ENCODE measurements around the gene TSPAN4. TPM values are rescaled to one million over a fixed set of nuclear protein-coding genes. Genes with fewer than 3 reads are reported as not detected.

Gene TSPAN4
- total and polyA plus RNA-seq, 2 donors (not counting 1 experiment from before 2014, with no cell fraction given) = 102 to 191 TPM

DNA sequence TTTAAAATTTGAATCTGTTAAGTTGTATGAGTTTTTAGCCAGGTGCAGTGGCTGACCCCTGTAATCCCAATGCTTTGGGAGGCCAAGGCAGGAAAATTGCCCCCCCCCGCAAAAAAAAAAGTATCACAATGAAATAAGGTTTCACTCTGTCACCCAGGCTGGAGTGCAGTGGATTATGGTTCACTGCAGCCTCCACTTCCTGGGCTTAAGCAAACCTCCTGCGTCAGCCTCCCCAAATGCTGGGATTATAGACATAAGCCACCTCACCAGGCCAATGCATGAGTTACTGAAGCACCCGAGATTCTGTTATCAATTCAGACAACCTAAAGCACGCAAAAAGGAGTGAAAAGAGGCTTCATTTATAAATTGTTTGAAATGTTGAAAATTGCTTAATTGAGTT, 70.4 kb downstream of the TSPAN4 start:
- H3K4me2 ChIP-seq (ENCODE audit: extremely low read depth, insufficient read depth, low read length) = no peak overlapping the region
- H3K4me1 ChIP-seq (ENCODE audit: control insufficient read depth, extremely low read depth, insufficient read depth, low read length) = peaks cover 6% of the 10 kb centered on the region
- H3K4me3 ChIP-seq (replicated peaks in 1 of 4; ENCODE audit: control extremely low read depth in 1 of 4, insufficient read depth in 1 of 4, low read depth in 3 of 4, low read length in 4 of 4) = no peak overlapping the region
- H3K79me2 ChIP-seq (ENCODE audit: control insufficient read depth, insufficient read depth, low read length) = peaks cover 12% of the 10 kb centered on the region
- H4K20me1 ChIP-seq (ENCODE audit: control insufficient read depth, extremely low read depth, insufficient read depth, low read length) = no peaks in the 10 kb centered on the region
- H3K36me3 ChIP-seq (ENCODE audit: control insufficient read depth, insufficient read depth, low read length) = no peaks in the 10 kb centered on the region
- H3K27ac ChIP-seq (ENCODE audit: insufficient read depth, low read length) = no peak overlapping the region
- DNase-seq (ENCODE audit: low read depth in 2 of 2) = no peak
- no peak overlapping the region for H2AFZ ChIP-seq (ENCODE audit: low read length)
- H3K9me3 ChIP-seq (ENCODE audit: control insufficient read depth, insufficient read depth, low read depth, low read length) = no peaks in the 10 kb centered on the region
- H3K9ac ChIP-seq (ENCODE audit: insufficient read depth, low read length) = no peak overlapping the region
- H3K27me3 ChIP-seq (ENCODE audit: control insufficient read depth, insufficient read depth, low read length) = no peaks in the 10 kb centered on the region
- TF ChIP-seq EZH2 (IDR thresholded peaks at IDR 0.05; ENCODE audit: low read length, missing control alignments) = no peak
- TF ChIP-seq, protein P1, sequence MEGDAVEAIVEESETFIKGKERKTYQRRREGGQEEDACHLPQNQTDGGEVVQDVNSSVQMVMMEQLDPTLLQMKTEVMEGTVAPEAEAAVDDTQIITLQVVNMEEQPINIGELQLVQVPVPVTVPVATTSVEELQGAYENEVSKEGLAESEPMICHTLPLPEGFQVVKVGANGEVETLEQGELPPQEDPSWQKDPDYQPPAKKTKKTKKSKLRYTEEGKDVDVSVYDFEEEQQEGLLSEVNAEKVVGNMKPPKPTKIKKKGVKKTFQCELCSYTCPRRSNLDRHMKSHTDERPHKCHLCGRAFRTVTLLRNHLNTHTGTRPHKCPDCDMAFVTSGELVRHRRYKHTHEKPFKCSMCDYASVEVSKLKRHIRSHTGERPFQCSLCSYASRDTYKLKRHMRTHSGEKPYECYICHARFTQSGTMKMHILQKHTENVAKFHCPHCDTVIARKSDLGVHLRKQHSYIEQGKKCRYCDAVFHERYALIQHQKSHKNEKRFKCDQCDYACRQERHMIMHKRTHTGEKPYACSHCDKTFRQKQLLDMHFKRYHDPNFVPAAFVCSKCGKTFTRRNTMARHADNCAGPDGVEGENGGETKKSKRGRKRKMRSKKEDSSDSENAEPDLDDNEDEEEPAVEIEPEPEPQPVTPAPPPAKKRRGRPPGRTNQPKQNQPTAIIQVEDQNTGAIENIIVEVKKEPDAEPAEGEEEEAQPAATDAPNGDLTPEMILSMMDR (conservative IDR thresholded peaks at IDR 0.05 in 1 of 2, IDR thresholded peaks at IDR 0.05 in 1 of 2; ENCODE audit: low read depth in 1 of 2, low read length in 2 of 2) = no peak

DNA sequence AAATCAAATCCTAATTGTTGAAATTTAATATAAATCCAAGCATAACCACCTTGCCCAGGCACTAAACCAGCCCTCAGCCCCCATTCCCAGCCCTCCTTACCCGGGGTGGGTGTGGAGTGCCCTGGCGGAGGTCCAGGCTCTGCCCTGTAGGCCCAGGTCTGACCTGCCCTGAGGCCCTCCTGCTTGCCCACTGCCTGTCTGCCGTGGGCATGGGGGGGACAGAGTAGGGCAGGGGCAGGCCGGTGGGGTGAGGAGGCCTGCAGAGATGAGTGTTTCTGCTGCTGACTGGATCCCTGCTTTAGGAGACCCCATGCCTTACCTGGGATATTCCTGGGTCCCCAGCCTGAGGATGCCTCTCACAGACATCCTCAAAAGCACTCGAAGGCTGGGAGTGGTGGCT, 71.6 kb downstream of the TSPAN4 start:
- no peak overlapping the region for H3K27ac ChIP-seq (ENCODE audit: insufficient read depth, low read length)
- H3K9me3 ChIP-seq (ENCODE audit: control insufficient read depth, insufficient read depth, low read depth, low read length) = no peaks in the 10 kb centered on the region
- DNase-seq (ENCODE audit: low read depth in 2 of 2) = no peak
- H3K9ac ChIP-seq (ENCODE audit: insufficient read depth, low read length) = no peak overlapping the region
- H4K20me1 ChIP-seq (ENCODE audit: control insufficient read depth, extremely low read depth, insufficient read depth, low read length) = no peaks in the 10 kb centered on the region
- TF ChIP-seq, protein P1 (conservative IDR thresholded peaks at IDR 0.05 in 1 of 2, IDR thresholded peaks at IDR 0.05 in 1 of 2; ENCODE audit: low read depth in 1 of 2, low read length in 2 of 2) = no peak
- no peak for TF ChIP-seq EZH2 (IDR thresholded peaks at IDR 0.05; ENCODE audit: low read length, missing control alignments)
- H3K27me3 ChIP-seq (ENCODE audit: control insufficient read depth, insufficient read depth, low read length) = no peaks in the 10 kb centered on the region
- H3K79me2 ChIP-seq (ENCODE audit: control insufficient read depth, insufficient read depth, low read length) = peaks cover 11% of the 10 kb centered on the region
- no peaks in the 10 kb centered on the region for H3K36me3 ChIP-seq (ENCODE audit: control insufficient read depth, insufficient read depth, low read length)
- no peak overlapping the region for H3K4me2 ChIP-seq (ENCODE audit: extremely low read depth, insufficient read depth, low read length)
- no peak overlapping the region for H3K4me3 ChIP-seq (replicated peaks in 1 of 4; ENCODE audit: control extremely low read depth in 1 of 4, insufficient read depth in 1 of 4, low read depth in 3 of 4, low read length in 4 of 4)
- no peak overlapping the region for H2AFZ ChIP-seq (ENCODE audit: low read length)
- H3K4me1 ChIP-seq (ENCODE audit: control insufficient read depth, extremely low read depth, insufficient read depth, low read length) = peaks cover 6% of the 10 kb centered on the region

DNA sequence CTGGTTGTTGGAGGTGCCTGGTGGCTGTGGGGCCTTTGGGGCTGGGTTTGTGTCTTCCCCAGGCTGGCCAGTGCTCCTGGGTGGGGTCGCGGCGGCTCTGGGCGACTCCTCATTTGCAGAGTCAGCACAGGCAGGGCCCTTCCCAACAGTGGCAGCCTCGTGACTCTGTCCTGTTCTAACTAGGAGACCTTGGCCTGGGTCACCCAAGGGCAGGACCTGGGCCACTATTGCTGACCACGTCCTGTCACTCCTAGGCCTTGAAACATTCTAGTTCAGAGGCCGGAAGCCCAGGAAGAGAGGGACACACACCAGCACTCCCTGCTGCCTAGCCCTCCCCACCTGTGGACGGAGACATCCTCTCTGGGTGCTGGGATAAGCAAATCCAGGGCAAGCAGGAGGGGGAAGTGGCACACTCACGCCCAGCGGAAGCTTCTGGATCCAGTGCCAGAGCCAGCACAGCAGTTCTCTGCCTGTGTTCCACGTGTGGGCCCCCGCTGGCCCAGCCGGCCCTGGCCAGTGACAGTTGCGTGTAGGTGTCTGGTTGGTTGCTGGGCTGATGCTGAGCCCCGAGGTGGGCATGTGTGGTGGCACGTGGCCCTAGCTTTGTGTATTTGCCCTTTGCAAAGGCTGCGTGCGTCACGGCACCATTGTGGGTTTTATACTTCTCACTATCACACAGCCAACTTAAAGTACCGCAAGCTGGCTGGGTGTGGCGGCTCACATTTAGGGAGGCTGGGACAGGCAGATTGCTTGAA, 72.3 kb downstream of the TSPAN4 start:
- no peak overlapping the region for H2AFZ ChIP-seq (ENCODE audit: low read length)
- no peaks in the 10 kb centered on the region for H3K27me3 ChIP-seq (ENCODE audit: control insufficient read depth, insufficient read depth, low read length)
- no peaks in the 10 kb centered on the region for H4K20me1 ChIP-seq (ENCODE audit: control insufficient read depth, extremely low read depth, insufficient read depth, low read length)
- no peak overlapping the region for H3K4me3 ChIP-seq (replicated peaks in 1 of 4; ENCODE audit: control extremely low read depth in 1 of 4, insufficient read depth in 1 of 4, low read depth in 3 of 4, low read length in 4 of 4)
- H3K4me1 ChIP-seq (ENCODE audit: control insufficient read depth, extremely low read depth, insufficient read depth, low read length) = peaks cover 3% of the 10 kb centered on the region
- H3K36me3 ChIP-seq (ENCODE audit: control insufficient read depth, insufficient read depth, low read length) = no peaks in the 10 kb centered on the region
- TF ChIP-seq, protein P1 (conservative IDR thresholded peaks at IDR 0.05 in 1 of 2, IDR thresholded peaks at IDR 0.05 in 1 of 2; ENCODE audit: low read depth in 1 of 2, low read length in 2 of 2) = no peak
- no peak for TF ChIP-seq EZH2 (IDR thresholded peaks at IDR 0.05; ENCODE audit: low read length, missing control alignments)
- no peak for DNase-seq (ENCODE audit: low read depth in 2 of 2)
- H3K27ac ChIP-seq (ENCODE audit: insufficient read depth, low read length) = no peak overlapping the region
- H3K79me2 ChIP-seq (ENCODE audit: control insufficient read depth, insufficient read depth, low read length) = peaks cover 3% of the 10 kb centered on the region
- H3K9ac ChIP-seq (ENCODE audit: insufficient read depth, low read length) = no peak overlapping the region
- no peak overlapping the region for H3K4me2 ChIP-seq (ENCODE audit: extremely low read depth, insufficient read depth, low read length)
- H3K9me3 ChIP-seq (ENCODE audit: control insufficient read depth, insufficient read depth, low read depth, low read length) = no peaks in the 10 kb centered on the region

Other genes starting within 250 kb of the TSPAN4 start
- 9.1 and 11.3 TPM in 2 replicates for gene IRF7, start 226.9 kb upstream of the TSPAN4 start, total RNA-seq
- 1.3 and 1.6 TPM in 2 replicates for gene IRF7, start 226.9 kb upstream of the TSPAN4 start, polyA plus RNA-seq
- gene CDHR5, start 217.9 kb upstream of the TSPAN4 start, total RNA-seq = not detected in 2 replicates
- not detected in 2 replicates for gene CDHR5, start 217.9 kb upstream of the TSPAN4 start, polyA plus RNA-seq
- not detected in 2 replicates for gene SCT, start 215.7 kb upstream of the TSPAN4 start, total RNA-seq
- not detected in 2 replicates for gene SCT, start 215.7 kb upstream of the TSPAN4 start, polyA plus RNA-seq
- gene DRD4, start 205.6 kb upstream of the TSPAN4 start, total RNA-seq = 0.17 TPM in 1 of 2 replicates, not detected in the other
- not detected in 2 replicates for gene DRD4, start 205.6 kb upstream of the TSPAN4 start, polyA plus RNA-seq
- 28.2 and 38.3 TPM in 2 replicates for gene DEAF1, start 147.6 kb upstream of the TSPAN4 start, total RNA-seq
- 9.7 and 14.4 TPM in 2 replicates for gene DEAF1, start 147.6 kb upstream of the TSPAN4 start, polyA plus RNA-seq
- gene TMEM80, start 147.0 kb upstream of the TSPAN4 start, total RNA-seq = 7.4 and 10.6 TPM in 2 replicates
- gene TMEM80, start 147.0 kb upstream of the TSPAN4 start, polyA plus RNA-seq = 8.0 and 15.3 TPM in 2 replicates
- 24.1 and 54.2 TPM in 2 replicates for gene EPS8L2, start 136.6 kb upstream of the TSPAN4 start, total RNA-seq
- 17.0 and 18.4 TPM in 2 replicates for gene EPS8L2, start 136.6 kb upstream of the TSPAN4 start, polyA plus RNA-seq
- gene TALDO1, start 95.4 kb upstream of the TSPAN4 start, total RNA-seq = 99.4 and 150 TPM in 2 replicates
- gene TALDO1, start 95.4 kb upstream of the TSPAN4 start, polyA plus RNA-seq = 136 and 189 TPM in 2 replicates
- gene GATD1, start 65.4 kb upstream of the TSPAN4 start, total RNA-seq = 19.0 and 20.3 TPM in 2 replicates
- gene GATD1, start 65.4 kb upstream of the TSPAN4 start, polyA plus RNA-seq = 13.9 and 14.7 TPM in 2 replicates
- gene CEND1, start 52.8 kb upstream of the TSPAN4 start, total RNA-seq = 0.26 and 1.3 TPM in 2 replicates
- gene CEND1, start 52.8 kb upstream of the TSPAN4 start, polyA plus RNA-seq = 0.25 and 0.71 TPM in 2 replicates
- gene SLC25A22, start 44.6 kb upstream of the TSPAN4 start, total RNA-seq = 8.0 and 9.9 TPM in 2 replicates
- gene SLC25A22, start 44.6 kb upstream of the TSPAN4 start, polyA plus RNA-seq = 10.4 and 19.9 TPM in 2 replicates
- gene PIDD1, start 37.6 kb upstream of the TSPAN4 start, total RNA-seq = 7.4 and 14.2 TPM in 2 replicates
- gene PIDD1, start 37.6 kb upstream of the TSPAN4 start, polyA plus RNA-seq = 2.2 and 3.8 TPM in 2 replicates
- gene RPLP2, start 32.9 kb upstream of the TSPAN4 start, total RNA-seq = 282 and 294 TPM in 2 replicates
- 741 and 904 TPM in 2 replicates for gene RPLP2, start 32.9 kb upstream of the TSPAN4 start, polyA plus RNA-seq
- 16.2 and 33.9 TPM in 2 replicates for gene PNPLA2, start 23.9 kb upstream of the TSPAN4 start, total RNA-seq
- gene PNPLA2, start 23.9 kb upstream of the TSPAN4 start, polyA plus RNA-seq = 16.2 and 17.0 TPM in 2 replicates
- 0.66 and 1.0 TPM in 2 replicates for gene CRACR2B, start 14.9 kb upstream of the TSPAN4 start, total RNA-seq
- 0.11 and 0.82 TPM in 2 replicates for gene CRACR2B, start 14.9 kb upstream of the TSPAN4 start, polyA plus RNA-seq
- 408 and 547 TPM in 2 replicates for gene CD151, start 9.9 kb upstream of the TSPAN4 start, total RNA-seq
- 711 and 748 TPM in 2 replicates for gene CD151, start 9.9 kb upstream of the TSPAN4 start, polyA plus RNA-seq
- 106 and 196 TPM in 2 replicates for gene POLR2L, start 323 bp upstream of the TSPAN4 start, total RNA-seq
- gene POLR2L, start 323 bp upstream of the TSPAN4 start, polyA plus RNA-seq = 181 and 317 TPM in 2 replicates
- gene CHID1, start 68.0 kb downstream of the TSPAN4 start, total RNA-seq = 49.6 and 54.3 TPM in 2 replicates
- gene CHID1, start 68.0 kb downstream of the TSPAN4 start, polyA plus RNA-seq = 59.9 and 68.4 TPM in 2 replicates
- gene AP2A2, start 83.0 kb downstream of the TSPAN4 start, total RNA-seq = 19.8 and 21.6 TPM in 2 replicates
- gene AP2A2, start 83.0 kb downstream of the TSPAN4 start, polyA plus RNA-seq = 46.1 and 65.6 TPM in 2 replicates
- not detected in 2 replicates for gene MUC6, start 193.9 kb downstream of the TSPAN4 start, total RNA-seq
- not detected in 2 replicates for gene MUC6, start 193.9 kb downstream of the TSPAN4 start, polyA plus RNA-seq
- not detected in 2 replicates for gene MUC2, start 232.0 kb downstream of the TSPAN4 start, total RNA-seq
- gene MUC2, start 232.0 kb downstream of the TSPAN4 start, polyA plus RNA-seq = not detected in 2 replicates

All from fibroblast of lung (primary cell).